Uterus (tissue), 4 donors: ENCODE measurements around the gene UPF3A. TPM values are rescaled to one million over a fixed set of nuclear protein-coding genes. Genes with fewer than 3 reads are reported as not detected.
"Not testable (repeated sequence)": the region's sequence is repeated elsewhere in the genome, so short reads cannot be mapped to it uniquely, and the experiment has no call there.

Experiments used
- DNase-seq, 2 donors: peaks; one replicate each; pipeline ENCODE4 v3.0.0-alpha.2; 2019 to 2020
- H3K27ac ChIP-seq, 2 donors: fragments of 200-600 bp; sonication (generic); 1 replicate in 1 of 2; 2 replicates in 1 of 2; pipeline ENCODE4 v1.5.1; 2016 to 2018
- H3K27me3 ChIP-seq, 2 donors: fragments of 200-600 bp; sonication (generic); one replicate each; pipeline ENCODE4 v1.5.1; 2018 to 2019; ENCODE audit warnings: control low read depth in 1 of 2
- H3K36me3 ChIP-seq, 2 donors: fragments of 200-600 bp; sonication (generic); one replicate each; pipeline ENCODE4 v1.5.1; 2019; ENCODE audit warnings: control low read depth in 1 of 2
- H3K4me1 ChIP-seq, 2 donors: fragments of 200-600 bp; sonication (generic); one replicate each; pipeline ENCODE4 v1.5.1; 2018 to 2019; ENCODE audit warnings: control low read depth in 1 of 2
- H3K4me3 ChIP-seq, 2 donors: fragments of 200-600 bp; sonication (generic); 1 replicate in 1 of 2; 2 replicates in 1 of 2; pipeline ENCODE4 v1.5.1; 2018 to 2019; ENCODE audit warnings: mild to moderate bottlenecking in 1 of 2
- H3K9me3 ChIP-seq, 2 donors: fragments of 200-600 bp; sonication (generic); one replicate each; pipeline ENCODE4 v1.5.1; 2019; ENCODE audit warnings: control low read depth in 1 of 2
- CTCF ChIP-seq, 4 experiments: fragments of 200-600 bp in 2 of 4; fragments of 450-650 bp in 2 of 4; sonication (generic) in 2 of 4; IDR thresholded peaks; one replicate each; pipeline ENCODE4 v1.5.1; 2016 to 2019; ENCODE audit warnings: antibody characterized with exemption in 4 of 4, mild to moderate bottlenecking in 2 of 4, moderate library complexity in 1 of 4
- POLR2A ChIP-seq, 2 donors: fragments of 450-650 bp; IDR thresholded peaks; one replicate each; pipeline ENCODE4 v1.6.1; 2016; ENCODE audit warnings: antibody characterized with exemption in 2 of 2, mild to moderate bottlenecking in 1 of 2, moderate library complexity in 1 of 2
- intact Hi-C: fragments of 100-400 bp; cut with DNase I; formaldehyde crosslinking; loops from one replicate; pipeline ENCODE4 v1.15.1; 2023; ENCODE audit warnings: low total_unique reads
- total RNA-seq, 4 donors: library from RNA; depleted of rRNA in 3 of 4; stranded (reverse); fragments of >200 nt in 3 of 4; gene quantifications; one replicate each; pipeline versions ENCODE4 v1.1.0 to v1.2.4, GENCODE V29; 2014 to 2023
- donor health status: DM: yes; HTN: yes; CAD: no.

UPF3A gene
- total RNA-seq, 4 donors from 2014 or later: 15.0 to 74.1 (median 34.9) TPM

DNA sequence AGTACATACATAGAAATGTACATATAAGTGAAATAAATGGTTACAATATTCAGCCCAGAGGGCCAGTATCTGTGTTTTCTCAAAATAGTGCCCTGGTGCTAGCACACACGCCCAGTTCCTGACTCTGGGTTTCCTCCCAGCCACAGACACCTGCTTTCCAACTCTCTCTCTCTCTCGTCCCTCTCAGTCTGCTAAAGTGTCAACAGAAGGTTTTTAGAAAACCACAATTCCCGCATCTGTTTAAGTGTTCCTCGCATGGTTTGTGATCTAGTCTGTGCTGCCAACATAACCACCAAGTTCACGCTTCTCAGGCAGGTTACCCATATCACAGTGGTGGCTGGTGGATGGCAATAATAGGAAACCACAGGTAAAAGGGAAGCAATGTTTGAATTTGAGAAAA lies 17.8 kb upstream of the UPF3A start:
- Histone ChIP-seq H3K27me3 (no peaks in the 10 kb centered on the region), H3K4me3 (no peak overlapping the region), H3K27ac (no peak overlapping the region), H3K36me3 (no peaks in the 10 kb centered on the region), H3K9me3 (no peaks in the 10 kb centered on the region), H3K4me1 (no peaks in the 10 kb centered on the region)
- no peak for TF ChIP-seq CTCF (IDR thresholded peaks at IDR 0.05)
- no peak for TF ChIP-seq POLR2A (IDR thresholded peaks at IDR 0.05)
- intact Hi-C loops: no loop called here
- DNase-seq: no peak

GRCh38 chr13:114264313-114264712 lies 17.1 kb upstream of the UPF3A start:
- H3K4me3 ChIP-seq, H3K9me3 ChIP-seq, H3K36me3 ChIP-seq, H3K27me3 ChIP-seq, H3K4me1 ChIP-seq, DNase-seq, intact Hi-C loops, H3K27ac ChIP-seq: not testable (repeated sequence)

- Histone ChIP-seq H3K4me3 (no peak overlapping the region), H3K27me3 (no peaks in the 10 kb centered on the region), H3K27ac (no peak overlapping the region), H3K36me3 (no peaks in the 10 kb centered on the region), H3K9me3 (no peaks in the 10 kb centered on the region), H3K4me1 (no peaks in the 10 kb centered on the region)
- no peak for DNase-seq
- intact Hi-C loops: no loop called here
- TF ChIP-seq POLR2A (IDR thresholded peaks at IDR 0.05) (no peak), CTCF (IDR thresholded peaks at IDR 0.05) (no peak)
These were observed 16.4 kb upstream of the UPF3A start for GRCh38 chr13:114264886-114265611.

GRCh38 chr13:114266241-114266640 lies 15.2 kb upstream of the UPF3A start:
- H3K4me1 ChIP-seq: no peaks in the 10 kb centered on the region
- DNase-seq: no peak
- no peaks in the 10 kb centered on the region for H3K27me3 ChIP-seq
- no peaks in the 10 kb centered on the region for H3K36me3 ChIP-seq
- H3K9me3 ChIP-seq: no peaks in the 10 kb centered on the region
- TF ChIP-seq POLR2A (IDR thresholded peaks at IDR 0.05) (no peak), CTCF (IDR thresholded peaks at IDR 0.05) (no peak)
- H3K4me3 ChIP-seq: no peak overlapping the region
- intact Hi-C loops: no loop called here
- H3K27ac ChIP-seq: no peak overlapping the region

DNA sequence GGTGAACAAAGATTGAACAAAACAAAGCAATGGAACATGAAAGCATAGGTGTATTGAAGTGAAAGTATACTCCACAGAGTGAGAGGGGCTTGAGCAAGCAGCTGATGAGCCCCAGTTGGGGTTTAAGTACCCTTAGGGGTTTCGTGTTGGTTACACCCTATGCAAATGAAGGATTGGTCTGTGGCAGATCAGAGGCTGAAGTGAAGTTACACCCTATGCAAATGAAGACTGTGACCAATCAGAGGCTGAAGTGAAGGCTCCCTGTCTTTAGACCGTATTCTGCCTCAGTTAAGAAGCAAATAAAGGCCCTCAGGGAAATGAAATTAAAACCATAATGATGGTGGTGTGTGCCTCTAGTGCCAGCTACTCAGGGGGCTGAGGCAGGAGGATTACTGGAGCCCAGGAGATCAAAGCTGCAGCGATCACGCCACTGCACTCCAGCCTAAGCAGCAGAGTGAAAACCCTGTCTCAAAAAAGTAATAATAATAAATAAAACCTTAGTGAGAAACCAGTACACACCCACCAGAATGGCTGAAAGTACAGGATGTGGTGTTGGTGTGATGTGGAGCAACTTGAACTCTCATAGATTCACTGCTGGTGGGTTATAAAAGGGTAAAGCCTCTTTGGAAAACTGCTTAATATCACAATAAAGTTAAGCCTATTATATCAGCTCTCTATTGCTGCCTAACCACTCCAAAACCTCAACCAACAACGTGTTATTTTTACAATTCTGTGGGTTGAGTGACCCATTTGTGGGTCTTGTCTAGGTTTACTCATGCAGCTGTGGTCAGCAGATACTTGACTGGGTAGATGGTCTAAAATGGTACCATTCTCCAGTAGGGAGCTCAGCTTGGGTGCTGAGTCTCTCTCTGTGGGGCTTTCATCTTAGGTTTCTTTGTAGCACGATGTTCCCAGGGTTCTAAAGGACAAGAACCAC lies 12.8 kb upstream of the UPF3A start:
- Histone ChIP-seq H3K4me3 (no peak overlapping the region), H3K27ac (no peak overlapping the region), H3K36me3 (no peaks in the 10 kb centered on the region), H3K4me1 (no peaks in the 10 kb centered on the region), H3K9me3 (no peaks in the 10 kb centered on the region), H3K27me3 (no peaks in the 10 kb centered on the region)
- intact Hi-C loops: no loop called here
- TF ChIP-seq CTCF (IDR thresholded peaks at IDR 0.05) (no peak), POLR2A (IDR thresholded peaks at IDR 0.05) (no peak)
- no peak for DNase-seq
